Measurements from ENCODE around the gene TFPI.

Gene TFPI

GRCh38 chr2:187415449-187415848 is 138.8 kb downstream of the TFPI start:
- DNase-seq (ENCODE audit: low read depth in 2 of 2): no peak

All from stimulated activated CD4-positive, alpha-beta T cell treated with anti-CD3 and anti-CD28 coated beads, Interleukin-1b, Interleukin-23, amount 100 ng/mL, for 4 hours (primary cell).